OCI-LY1 (cell line): ENCODE results near the gene SYF2.

Source experiments
- H2AFZ ChIP-seq: fragments of 200-600 bp; sonication (generic), shearing (Covaris generic); 2 replicates; pipeline ENCODE4 v1.6.0; 2014; ENCODE audit warnings: antibody characterized with exemption, mild to moderate bottlenecking, low read length
- H3F3A ChIP-seq: fragments of 200-600 bp; sonication (generic), shearing (Covaris generic); 2 replicates; pipeline ENCODE4 v1.6.0; 2014; ENCODE audit warnings: mild to moderate bottlenecking, antibody characterized with exemption, low read length, moderate library complexity; ENCODE audit not compliant: insufficient read depth
- H3K27ac ChIP-seq: fragments of 200-600 bp; sonication (generic); 2 replicates; pipeline ENCODE4 v1.5.1; 2014; ENCODE audit warnings: low read length, mixed run types, mild to moderate bottlenecking, low read depth; ENCODE audit not compliant: poor library complexity, severe bottlenecking
- H3K27me3 ChIP-seq: fragments of 200-600 bp; sonication (generic); 2 replicates; pipeline ENCODE4 v1.6.0; 2014; ENCODE audit warnings: antibody characterized with exemption, mild to moderate bottlenecking, low read length, moderate library complexity; ENCODE audit not compliant: insufficient read depth
- H3K36me3 ChIP-seq: fragments of 200-600 bp; sonication (generic); 2 replicates; pipeline ENCODE4 v1.6.1; 2014; ENCODE audit warnings: mild to moderate bottlenecking, antibody characterized with exemption, low read length, moderate library complexity, mixed read lengths; ENCODE audit not compliant: insufficient read depth
- H3K4me1 ChIP-seq: fragments of 200-600 bp; sonication (generic); 2 replicates; pipeline ENCODE4 v1.5.1; 2014; ENCODE audit warnings: mild to moderate bottlenecking, low read length, moderate library complexity; ENCODE audit not compliant: insufficient read depth, severe bottlenecking
- H3K4me2 ChIP-seq: fragments of 200-600 bp; sonication (generic), shearing (Covaris generic); 2 replicates; pipeline ENCODE4 v1.6.1; 2014; ENCODE audit warnings: low read length
- H3K4me3 ChIP-seq: fragments of 200-600 bp; sonication (generic); 2 replicates; pipeline ENCODE4 v1.5.1; 2014; ENCODE audit warnings: low read length, low read depth, mild to moderate bottlenecking, mixed read lengths; ENCODE audit not compliant: poor library complexity, severe bottlenecking
- H3K79me2 ChIP-seq: fragments of 200-600 bp; shearing (Covaris generic); 2 replicates; pipeline ENCODE4 v1.6.1; 2016; ENCODE audit warnings: mixed run types, low read length, mixed read lengths; ENCODE audit not compliant: insufficient read depth
- H3K9ac ChIP-seq: fragments of 200-600 bp; sonication (generic), shearing (Covaris generic); 2 replicates; pipeline ENCODE4 v1.6.1; 2014; ENCODE audit warnings: mild to moderate bottlenecking, low read length, mixed read lengths
- H3K9me2 ChIP-seq: fragments of 200-600 bp; sonication (generic), shearing (Covaris generic); 2 replicates; pipeline ENCODE4 v1.6.1; 2014; ENCODE audit warnings: low read depth, mild to moderate bottlenecking, low read length, mixed read lengths
- H3K9me3 ChIP-seq: fragments of 200-600 bp; shearing (Covaris generic); 2 replicates; pipeline ENCODE4 v1.6.1; 2014; ENCODE audit warnings: low read length, mixed read lengths
- H4K20me1 ChIP-seq: fragments of 200-600 bp; sonication (generic), shearing (Covaris generic); 2 replicates; pipeline ENCODE4 v1.6.0; 2016; ENCODE audit warnings: mild to moderate bottlenecking, low read length; ENCODE audit not compliant: insufficient read depth
- EZH2 ChIP-seq: fragments of 200-600 bp; sonication (generic), shearing (Covaris generic); IDR thresholded peaks from 2 replicates; pipeline ENCODE4 v1.8.0; 2017; ENCODE audit warnings: borderline replicate concordance, mixed run types, mild to moderate bottlenecking, antibody characterized with exemption, low read length, moderate library complexity, mixed read lengths
- TF ChIP-seq, protein P1 (sequence below): fragments of 200-600 bp; sonication (generic), shearing (Covaris generic); IDR thresholded peaks from 2 replicates; pipeline ENCODE4 v1.5.1; 2017; ENCODE audit warnings: mild to moderate bottlenecking, antibody characterized with exemption, low read length, moderate library complexity, mixed read lengths

SYF2 gene

GRCh38 chr1:25201006-25201405 is 31.3 kb downstream of the SYF2 start:
- TF ChIP-seq, protein P1, sequence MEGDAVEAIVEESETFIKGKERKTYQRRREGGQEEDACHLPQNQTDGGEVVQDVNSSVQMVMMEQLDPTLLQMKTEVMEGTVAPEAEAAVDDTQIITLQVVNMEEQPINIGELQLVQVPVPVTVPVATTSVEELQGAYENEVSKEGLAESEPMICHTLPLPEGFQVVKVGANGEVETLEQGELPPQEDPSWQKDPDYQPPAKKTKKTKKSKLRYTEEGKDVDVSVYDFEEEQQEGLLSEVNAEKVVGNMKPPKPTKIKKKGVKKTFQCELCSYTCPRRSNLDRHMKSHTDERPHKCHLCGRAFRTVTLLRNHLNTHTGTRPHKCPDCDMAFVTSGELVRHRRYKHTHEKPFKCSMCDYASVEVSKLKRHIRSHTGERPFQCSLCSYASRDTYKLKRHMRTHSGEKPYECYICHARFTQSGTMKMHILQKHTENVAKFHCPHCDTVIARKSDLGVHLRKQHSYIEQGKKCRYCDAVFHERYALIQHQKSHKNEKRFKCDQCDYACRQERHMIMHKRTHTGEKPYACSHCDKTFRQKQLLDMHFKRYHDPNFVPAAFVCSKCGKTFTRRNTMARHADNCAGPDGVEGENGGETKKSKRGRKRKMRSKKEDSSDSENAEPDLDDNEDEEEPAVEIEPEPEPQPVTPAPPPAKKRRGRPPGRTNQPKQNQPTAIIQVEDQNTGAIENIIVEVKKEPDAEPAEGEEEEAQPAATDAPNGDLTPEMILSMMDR: no peak
- no peak for TF ChIP-seq EZH2
- Histone ChIP-seq H3F3A (no peaks in the 10 kb centered on the region), H3K79me2 (no peaks in the 10 kb centered on the region), H3K36me3 (no peaks in the 10 kb centered on the region), H3K4me3 (no peak overlapping the region), H3K4me2 (no peak overlapping the region), H2AFZ (no peak overlapping the region), H3K27ac (no peak overlapping the region), H3K9me2 (no peaks in the 10 kb centered on the region), H3K27me3 (peaks cover 20% of the 10 kb centered on the region; the same call in 1 of the 2 replicates), H4K20me1 (no peaks in the 10 kb centered on the region), H3K4me1 (no peaks in the 10 kb centered on the region), H3K9me3 (no peaks in the 10 kb centered on the region), H3K9ac (no peak overlapping the region)

- no peaks in the 10 kb centered on the region for H3K4me1 ChIP-seq
- no peak overlapping the region for H2AFZ ChIP-seq
- no peaks in the 10 kb centered on the region for H3K79me2 ChIP-seq
- no peaks in the 10 kb centered on the region for H3K9me3 ChIP-seq
- H3K27me3 ChIP-seq: peaks cover 20% of the 10 kb centered on the region; the same call in 1 of the 2 replicates
- no peak overlapping the region for H3K9ac ChIP-seq
- no peaks in the 10 kb centered on the region for H3F3A ChIP-seq
- TF ChIP-seq, protein P1: no peak
- no peak for TF ChIP-seq EZH2
- H3K27ac ChIP-seq: no peak overlapping the region
- H3K4me2 ChIP-seq: no peak overlapping the region
- H3K9me2 ChIP-seq: no peaks in the 10 kb centered on the region
- H3K36me3 ChIP-seq: no peaks in the 10 kb centered on the region
- H3K4me3 ChIP-seq: no peak overlapping the region
- no peaks in the 10 kb centered on the region for H4K20me1 ChIP-seq
These were observed 32.3 kb downstream of the SYF2 start for GRCh38 chr1:25199819-25200620.

DNA sequence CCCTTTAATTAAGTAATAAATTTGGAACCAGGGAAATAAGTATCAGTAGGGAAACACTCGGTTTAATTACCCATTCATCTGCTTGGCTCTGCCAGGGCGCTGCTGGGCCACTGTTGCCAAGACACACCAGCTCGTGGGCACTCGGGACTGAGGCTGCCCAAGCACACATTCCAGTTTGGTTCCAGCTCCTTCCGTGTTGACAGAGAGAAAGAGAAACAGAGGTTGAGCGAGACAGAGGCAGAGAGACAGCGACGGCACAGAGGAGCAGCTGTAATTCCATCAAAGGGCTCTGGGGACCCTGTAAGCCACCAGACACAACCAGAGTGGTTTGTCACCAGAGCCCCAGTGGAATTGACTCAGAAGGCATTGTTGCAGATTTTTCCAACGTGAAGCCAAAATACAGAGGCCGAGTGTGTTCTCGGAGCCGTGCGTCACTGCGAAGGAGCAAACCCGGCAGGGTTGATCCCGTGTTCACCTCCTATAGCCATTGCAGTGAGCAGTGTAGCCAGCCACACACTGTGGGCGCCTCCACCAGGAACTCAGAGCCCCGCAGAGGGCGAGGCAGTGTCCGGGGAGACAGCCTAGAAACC is 33.5 kb downstream of the SYF2 start:
- Histone ChIP-seq H3K4me2 (no peak overlapping the region), H3F3A (no peaks in the 10 kb centered on the region), H3K36me3 (no peaks in the 10 kb centered on the region), H3K4me3 (no peak overlapping the region), H3K9me2 (no peaks in the 10 kb centered on the region), H3K4me1 (no peaks in the 10 kb centered on the region), H3K27ac (no peak overlapping the region), H3K9ac (no peak overlapping the region), H3K27me3 (peaks cover 20% of the 10 kb centered on the region), H2AFZ (no peak overlapping the region), H3K79me2 (no peaks in the 10 kb centered on the region), H4K20me1 (no peaks in the 10 kb centered on the region), H3K9me3 (no peaks in the 10 kb centered on the region)
- no peak for TF ChIP-seq EZH2
- TF ChIP-seq, protein P1: no peak
